ENCODE measurements around the gene UPF1. TPM values are rescaled to one million over a fixed set of nuclear protein-coding genes. Genes with fewer than 3 reads are reported as not detected.
A peak's percentile ranks its signal among the peaks of the same experiment; 100 is the strongest.

The UPF1 gene
- total and polyA plus RNA-seq, 4 experiments from 2014 or later, result 2.6 to 130 (median 74.3) TPM

DNA sequence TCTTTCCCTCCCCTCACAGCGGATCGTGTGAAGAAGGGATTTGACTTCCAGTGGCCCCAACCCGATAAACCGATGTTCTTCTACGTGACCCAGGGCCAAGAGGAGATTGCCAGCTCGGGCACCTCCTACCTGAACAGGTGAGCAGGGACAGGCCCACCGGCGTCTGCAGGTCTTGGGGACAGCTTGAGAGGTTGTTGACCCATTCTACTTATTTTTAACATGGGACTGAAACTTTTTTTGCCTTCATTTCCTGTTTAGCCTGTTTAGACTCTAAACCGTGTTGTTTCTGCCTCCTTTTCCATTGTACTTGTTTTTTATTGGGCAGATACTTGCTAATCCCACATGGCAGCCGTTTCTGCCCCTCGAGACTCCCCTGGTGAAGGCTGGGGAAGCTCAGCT, 28.5 kb downstream of the UPF1 start:
- intact Hi-C loops (cut with micrococcal nuclease), result loop anchor here (10.0 kb wide), 1 partner anchor 54 kb away; the partner anchor contains the start of genes COPE and DDX49
- POLR2A ChIA-PET (ENCODE audit: partially characterized antibody), result no interaction called here

DNA sequence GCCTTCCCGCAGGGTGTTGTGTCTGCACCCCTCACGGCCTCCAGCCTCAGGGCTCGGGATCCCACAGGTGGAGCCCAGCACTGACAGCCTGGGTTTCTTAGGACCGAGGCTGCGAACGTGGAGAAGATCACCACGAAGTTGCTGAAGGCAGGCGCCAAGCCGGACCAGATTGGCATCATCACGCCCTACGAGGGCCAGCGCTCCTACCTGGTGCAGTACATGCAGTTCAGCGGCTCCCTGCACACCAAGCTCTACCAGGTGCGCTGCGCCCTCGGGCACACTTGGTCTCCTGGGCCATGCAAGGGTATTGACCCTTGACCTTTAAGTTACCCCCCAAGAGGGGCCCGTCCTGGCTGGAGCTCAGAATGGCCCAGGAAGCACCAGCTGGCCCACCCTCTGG, 29.0 kb downstream of the UPF1 start:
- Mint-ChIP-seq H3K36me3 (peaks cover 31 to 69% of the 10 kb centered on the region in 2 donors), H3K9me3 (peaks cover 0 to 2% (median 0%) of the 10 kb centered on the region in 8 donors), H3K4me1 (no peaks in the 10 kb centered on the region), H3K27ac (peak overlapping the region in 2 of 7 donors; percentile 7 to 29), H3K4me3 (no peak overlapping the region), H3K27me3 (no peaks in the 10 kb centered on the region)
- DNase-seq, result no peak
- Histone ChIP-seq H3K36me3 (ENCODE audit: insufficient read depth, low read length) (peaks cover 89% of the 10 kb centered on the region), H3K4me1 (ENCODE audit: insufficient read depth, low read length) (no peaks in the 10 kb centered on the region), H3K27ac (ENCODE audit: low read depth, low read length) (no peak overlapping the region), H3K9me3 (ENCODE audit: control insufficient read depth in 1 of 2, low read length in 2 of 2) (no peaks in the 10 kb centered on the region), H3K27me3 (ENCODE audit: insufficient read depth, low read length) (no peaks in the 10 kb centered on the region), H3K4me3 (ENCODE audit: low read length in 2 of 2) (no peak overlapping the region)
- POLR2A ChIA-PET (ENCODE audit: partially characterized antibody), result no interaction called here
- CTCF ChIA-PET (ENCODE audit: partially characterized antibody), result no interaction called here
- intact Hi-C loops (cut with micrococcal nuclease), result loop anchor here (10.0 kb wide), 1 partner anchor 54 kb away; the partner anchor contains the start of genes COPE and DDX49

More for the DNA sequence above, 28.5 kb downstream of the UPF1 start:
- H3K4me3 ChIP-seq (ENCODE audit: low read length in 2 of 2), result no peak overlapping the region
- Mint-ChIP-seq H3K27ac (peak overlapping the region in 2 of 7 donors; percentile 12 to 29), H3K4me1 (no peaks in the 10 kb centered on the region), H3K9me3 (peaks cover 0 to 2% (median 0%) of the 10 kb centered on the region in 8 donors), H3K4me3 (no peak overlapping the region), H3K27me3 (no peaks in the 10 kb centered on the region), H3K36me3 (peaks cover 35 to 70% of the 10 kb centered on the region in 2 donors)
- H3K36me3 ChIP-seq (ENCODE audit: insufficient read depth, low read length), result peaks cover 89% of the 10 kb centered on the region
- H3K4me1 ChIP-seq (ENCODE audit: insufficient read depth, low read length), result no peaks in the 10 kb centered on the region
- DNase-seq, result no peak
- CTCF ChIA-PET (ENCODE audit: partially characterized antibody), result no interaction called here
- H3K9me3 ChIP-seq (ENCODE audit: control insufficient read depth in 1 of 2, low read length in 2 of 2), result no peaks in the 10 kb centered on the region
- no peaks in the 10 kb centered on the region for H3K27me3 ChIP-seq (ENCODE audit: insufficient read depth, low read length)
- no peak overlapping the region for H3K27ac ChIP-seq (ENCODE audit: low read depth, low read length)

- peaks cover 0 to 2% (median 0%) of the 10 kb centered on the region in 8 donors for H3K9me3 Mint-ChIP-seq
- H3K27me3 Mint-ChIP-seq, result no peaks in the 10 kb centered on the region
- ChIA-PET POLR2A (ENCODE audit: partially characterized antibody) (no interaction called here), CTCF (ENCODE audit: partially characterized antibody) (no interaction called here)
- H3K36me3 Mint-ChIP-seq, result peaks cover 30 to 71% of the 10 kb centered on the region in 2 donors
- no peak overlapping the region for H3K27ac ChIP-seq (ENCODE audit: low read depth, low read length)
- H3K4me1 Mint-ChIP-seq, result peaks cover 0 to 2% (median 0%) of the 10 kb centered on the region in 4 donors
- peaks cover 87% of the 10 kb centered on the region for H3K36me3 ChIP-seq (ENCODE audit: insufficient read depth, low read length)
- H3K27me3 ChIP-seq (ENCODE audit: insufficient read depth, low read length), result no peaks in the 10 kb centered on the region
- intact Hi-C loops (cut with micrococcal nuclease), result loop anchor here (10.0 kb wide), 1 partner anchor 54 kb away; the partner anchor contains the start of genes COPE and DDX49
- H3K4me1 ChIP-seq (ENCODE audit: insufficient read depth, low read length), result no peaks in the 10 kb centered on the region
- no peak overlapping the region for H3K4me3 Mint-ChIP-seq
- no peaks in the 10 kb centered on the region for H3K9me3 ChIP-seq (ENCODE audit: control insufficient read depth in 1 of 2, low read length in 2 of 2)
- H3K27ac Mint-ChIP-seq, result peak overlapping the region in 2 of 7 donors; percentile 35 to 47
- no peak for DNase-seq
- H3K4me3 ChIP-seq (ENCODE audit: low read length in 2 of 2), result no peak overlapping the region
Measured at GRCh38 chr19:18861235-18861634, 29.5 kb downstream of the UPF1 start.

- CTCF ChIA-PET (ENCODE audit: partially characterized antibody), result no interaction called here
- Histone ChIP-seq H3K9me3 (ENCODE audit: control insufficient read depth in 1 of 2, low read length in 2 of 2) (no peaks in the 10 kb centered on the region), H3K27ac (ENCODE audit: low read depth, low read length) (no peak overlapping the region), H3K36me3 (ENCODE audit: insufficient read depth, low read length) (peaks cover 83% of the 10 kb centered on the region), H3K27me3 (ENCODE audit: insufficient read depth, low read length) (no peaks in the 10 kb centered on the region), H3K4me1 (ENCODE audit: insufficient read depth, low read length) (peaks cover 4% of the 10 kb centered on the region), H3K4me3 (ENCODE audit: low read length in 2 of 2) (no peak overlapping the region)
- Mint-ChIP-seq H3K36me3 (peaks cover 30 to 69% of the 10 kb centered on the region in 2 donors), H3K4me1 (peaks cover 0 to 3% (median 2%) of the 10 kb centered on the region in 4 donors), H3K27me3 (no peaks in the 10 kb centered on the region), H3K4me3 (no peak overlapping the region), H3K9me3 (no peaks in the 10 kb centered on the region), H3K27ac (peak overlapping the region in 2 of 7 donors; percentile 40 to 46)
- POLR2A ChIA-PET (ENCODE audit: partially characterized antibody), result no interaction called here
- no peak for DNase-seq
- intact Hi-C loops (cut with micrococcal nuclease), result loop anchor here (10.0 kb wide), 1 partner anchor 53 kb away; the partner anchor contains the start of genes COPE and DDX49
Measured at GRCh38 chr19:18861917-18862316, 30.2 kb downstream of the UPF1 start.

DNA sequence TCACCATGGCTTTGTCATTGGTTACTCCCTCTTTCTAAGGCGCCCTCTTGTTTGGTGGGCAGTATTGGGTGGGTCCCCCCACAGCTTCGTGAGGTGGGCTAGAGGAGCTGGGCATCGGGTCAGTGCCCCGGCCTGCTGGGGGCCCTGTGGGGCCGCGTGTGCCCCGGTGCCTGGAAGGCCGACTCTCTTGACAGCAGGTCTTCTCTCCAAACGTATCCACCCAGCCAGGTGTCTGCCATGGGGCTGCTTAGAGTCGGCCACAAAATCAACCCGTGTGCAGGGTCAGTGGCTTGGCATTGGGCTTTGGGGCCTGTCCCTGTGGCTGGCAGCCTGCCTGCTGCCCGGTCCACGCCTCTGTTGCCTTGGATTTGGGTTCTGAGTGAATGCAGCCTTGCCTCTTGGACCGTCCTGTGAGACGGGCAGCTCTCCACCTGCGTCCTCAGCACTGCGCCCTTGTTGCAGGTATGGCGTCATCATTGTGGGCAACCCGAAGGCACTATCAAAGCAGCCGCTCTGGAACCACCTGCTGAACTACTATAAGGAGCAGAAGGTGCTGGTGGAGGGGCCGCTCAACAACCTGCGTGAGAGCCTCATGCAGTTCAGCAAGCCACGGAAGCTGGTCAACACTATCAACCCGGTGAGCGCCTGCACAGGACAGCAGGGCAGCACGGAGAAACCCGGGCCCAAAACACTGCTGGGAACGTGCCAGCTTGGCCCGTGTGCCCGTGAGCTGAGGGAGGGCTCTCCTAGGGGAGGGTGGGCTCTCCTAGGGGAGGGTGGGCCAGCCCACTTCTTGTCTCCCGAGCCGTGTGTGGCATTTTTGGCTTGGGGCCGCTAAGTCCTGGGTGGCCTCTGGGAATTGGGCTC, 31.4 kb downstream of the UPF1 start:
- H3K4me1 Mint-ChIP-seq, result peaks cover 0 to 9% (median 3%) of the 10 kb centered on the region in 4 donors
- H3K9me3 ChIP-seq (ENCODE audit: control insufficient read depth in 1 of 2, low read length in 2 of 2), result no peaks in the 10 kb centered on the region
- H3K36me3 Mint-ChIP-seq, result peaks cover 36 to 66% of the 10 kb centered on the region in 2 donors
- ChIA-PET CTCF (ENCODE audit: partially characterized antibody) (no interaction called here), POLR2A (ENCODE audit: partially characterized antibody) (no interaction called here)
- H3K27ac ChIP-seq (ENCODE audit: low read depth, low read length), result no peak overlapping the region
- H3K9me3 Mint-ChIP-seq, result no peaks in the 10 kb centered on the region
- no peak overlapping the region for H3K27ac Mint-ChIP-seq
- intact Hi-C loops (cut with micrococcal nuclease), result loop anchor here (10.0 kb wide), 1 partner anchor 52 kb away; the partner anchor contains the start of genes COPE and DDX49
- DNase-seq, result no peak
- H3K27me3 ChIP-seq (ENCODE audit: insufficient read depth, low read length), result no peaks in the 10 kb centered on the region
- H3K36me3 ChIP-seq (ENCODE audit: insufficient read depth, low read length), result peaks cover 78% of the 10 kb centered on the region
- peaks cover 4% of the 10 kb centered on the region for H3K4me1 ChIP-seq (ENCODE audit: insufficient read depth, low read length)
- no peaks in the 10 kb centered on the region for H3K27me3 Mint-ChIP-seq
- H3K4me3 ChIP-seq (ENCODE audit: low read length in 2 of 2), result no peak overlapping the region
- H3K4me3 Mint-ChIP-seq, result no peak overlapping the region

GRCh38 chr19:18863843-18864362, 32.1 kb downstream of the UPF1 start:
- intact Hi-C loops (cut with micrococcal nuclease), result loop anchor here (10.0 kb wide), 1 partner anchor 51 kb away; the partner anchor contains the start of genes COPE and DDX49
- CTCF ChIA-PET (ENCODE audit: partially characterized antibody), result interaction anchor here (0.7 to 1.2 kb wide), 2 partner anchors 13 to 14 kb away, joined by 3 to 4 read pairs; no protein-coding TSS in a partner anchor

More at GRCh38 chr19:18863843-18864362, 32.1 kb downstream of the UPF1 start:
- H3K36me3 ChIP-seq (ENCODE audit: insufficient read depth, low read length), result peaks cover 73% of the 10 kb centered on the region
- H3K9me3 ChIP-seq (ENCODE audit: control insufficient read depth in 1 of 2, low read length in 2 of 2), result no peaks in the 10 kb centered on the region
- Mint-ChIP-seq H3K27me3 (no peaks in the 10 kb centered on the region), H3K4me1 (peaks cover 0 to 9% (median 3%) of the 10 kb centered on the region in 4 donors), H3K36me3 (peaks cover 33 to 61% of the 10 kb centered on the region in 2 donors), H3K4me3 (no peak overlapping the region), H3K27ac (peak overlapping the region in 2 of 7 donors; percentile 63 to 66), H3K9me3 (no peaks in the 10 kb centered on the region)
- no peak for DNase-seq
- peaks cover 4% of the 10 kb centered on the region for H3K4me1 ChIP-seq (ENCODE audit: insufficient read depth, low read length)
- H3K27me3 ChIP-seq (ENCODE audit: insufficient read depth, low read length), result no peaks in the 10 kb centered on the region
- no peak overlapping the region for H3K27ac ChIP-seq (ENCODE audit: low read depth, low read length)
- POLR2A ChIA-PET (ENCODE audit: partially characterized antibody), result no interaction called here
- H3K4me3 ChIP-seq (ENCODE audit: low read length in 2 of 2), result no peak overlapping the region

Measured in CD4-positive, alpha-beta memory T cell (primary cell).